Spleen (tissue), 11 donors: ENCODE data around the gene FHIT. TPM values are rescaled to one million over a fixed set of nuclear protein-coding genes. Genes with fewer than 3 reads are reported as not detected.

ENCODE experiments used
- DNase-seq: peaks from one replicate; pipeline ENCODE4 v3.0.0-alpha.2; 2020
- H3K27ac ChIP-seq, 8 donors: fragments of 200-600 bp; sonication (generic) in 7 of 8; 1 replicate in 4 of 8; 2 replicates in 4 of 8; pipeline versions ENCODE4 v1.5.0 to v1.8.0; 2016 to 2021; ENCODE audit warnings: inconsistent platforms in 4 of 8, mild to moderate bottlenecking in 4 of 8, moderate library complexity in 1 of 8
- H3K27me3 ChIP-seq, 7 donors: fragments of 200-600 bp; sonication (generic) in 6 of 7; replicated peaks in 1 of 7; 1 replicate in 4 of 7; 2 replicates in 3 of 7; pipeline versions ENCODE4 v1.5.0 to v1.8.0; 2016 to 2021; ENCODE audit warnings: inconsistent platforms in 3 of 7, mild to moderate bottlenecking in 1 of 7
- H3K36me3 ChIP-seq, 6 donors: fragments of 200-600 bp; sonication (generic) in 5 of 6; 1 replicate in 4 of 6; 2 replicates in 2 of 6; pipeline versions ENCODE4 v1.5.0 to v1.8.0; 2016 to 2021; ENCODE audit warnings: inconsistent platforms in 2 of 6
- H3K4me1 ChIP-seq, 6 donors: fragments of 200-600 bp; sonication (generic) in 5 of 6; 1 replicate in 3 of 6; 2 replicates in 3 of 6; pipeline versions ENCODE4 v1.5.0 to v1.8.0; 2016 to 2021; ENCODE audit warnings: inconsistent platforms in 3 of 6
- H3K4me3 ChIP-seq, 8 donors: fragments of 200-600 bp; sonication (generic) in 7 of 8; 1 replicate in 4 of 8; 2 replicates in 4 of 8; pipeline versions ENCODE4 v1.5.0 to v1.8.0; 2016 to 2021; ENCODE audit warnings: inconsistent platforms in 4 of 8, mild to moderate bottlenecking in 4 of 8, moderate library complexity in 2 of 8
- H3K9me3 ChIP-seq, 8 donors: fragments of 200-600 bp; sonication (generic) in 7 of 8; 1 replicate in 4 of 8; 2 replicates in 4 of 8; pipeline versions ENCODE4 v1.5.0 to v1.8.0; 2016 to 2021; ENCODE audit warnings: inconsistent platforms in 4 of 8
- CTCF ChIP-seq, 11 experiments: fragments of 200-600 bp in 7 of 11; fragments of 450-650 bp in 4 of 11; sonication (generic) in 4 of 11; IDR thresholded peaks in 8 of 11; conservative IDR thresholded peaks in 3 of 11; 1 replicate in 7 of 11; 2 replicates in 4 of 11; pipeline versions ENCODE4 v1.4.0 to v1.8.0; 2016 to 2021; ENCODE audit warnings: antibody characterized with exemption in 11 of 11, inconsistent platforms in 4 of 11, mild to moderate bottlenecking in 1 of 11
- POLR2A ChIP-seq, 3 donors: fragments of 450-650 bp; IDR thresholded peaks; one replicate each; pipeline ENCODE4 v1.5.1; 2017; ENCODE audit warnings: antibody characterized with exemption in 3 of 3, mild to moderate bottlenecking in 1 of 3
- POLR2AphosphoS5 ChIP-seq, 3 donors: sonication (generic); formaldehyde crosslinking; IDR thresholded peaks; one replicate each; pipeline ENCODE4 v1.5.1; 2017; ENCODE audit warnings: antibody characterized with exemption in 3 of 3
- WGBS, 5 donors: extraction: QIAGEN DNeasy Blood & Tissue Kit in 3 of 5; methylation state at CpG; one replicate each; pipeline versions ENCODE4 v1.1.5 to v1.1.7; 2013 to 2018; 5-methylcytosine and 5-hydroxymethylcytosine counted together
- intact Hi-C: fragments of 100-400 bp; cut with DNase I; formaldehyde crosslinking; loops from one replicate; pipeline ENCODE4 v1.15.0; 2023; ENCODE audit warnings: low total_unique reads
- polyA plus RNA-seq, 3 donors: library from polyadenylated mRNA; stranded (reverse); fragments of 200-250 nt; gene quantifications; one replicate each; pipeline ENCODE4 v1.2.1, GENCODE V29; 2013
- total RNA-seq, 7 donors: library from RNA; depleted of rRNA in 3 of 7; stranded (reverse); fragments of >200 nt in 3 of 7; fragmentation: NEBNext Ultra II Directional in 4 of 7; extraction: Animal tissue kit (Norgen Biotek cat#: 25700) in 4 of 7; gene quantifications; one replicate each; pipeline versions ENCODE4 v1.1.0 to v1.2.1, GENCODE V29; 2016 to 2021
- donor health status: healthy with polysubstance abuse.
- donor health status: DM: no; HTN: no; CAD: no; lungs with moderate emphysema.
- donor health status: DM: no; HTN: no; CAD: no.
- donor health status: Bipolar disorder and iron deficiency.
- donor health status: healthy.
- donor health status: DM: no; HTN: no; CAD: no.
- donor health status: DM: yes; HTN: yes; CAD: no.

FHIT gene
- total and polyA plus RNA-seq, 10 donors: 4.1 to 23.1 (median 12.2) TPM

DNA sequence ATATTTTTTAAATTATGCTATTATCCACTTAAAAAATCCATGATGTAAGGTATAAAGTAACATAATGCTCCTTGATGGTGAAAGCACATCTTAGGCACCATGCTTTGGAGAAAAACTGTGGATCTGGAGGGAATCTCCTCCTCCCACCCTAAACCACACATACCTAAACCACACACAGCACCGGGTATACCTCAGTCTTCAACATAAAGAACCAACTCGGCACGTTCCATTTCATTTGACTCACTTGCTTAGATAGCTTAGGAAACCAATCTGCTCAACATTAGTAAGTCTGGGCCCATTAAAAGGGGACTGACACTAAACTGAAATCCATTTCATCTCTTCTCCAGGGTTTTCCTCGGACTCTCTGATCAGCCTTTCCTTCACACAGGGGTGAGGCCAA is 1255.7 kb downstream of the FHIT start:
- no peaks in the 10 kb centered on the region for H3K27me3 ChIP-seq
- H3K4me1 ChIP-seq: no peaks in the 10 kb centered on the region
- no peaks in the 10 kb centered on the region for H3K9me3 ChIP-seq
- no peaks in the 10 kb centered on the region for H3K36me3 ChIP-seq
- no peak overlapping the region for H3K27ac ChIP-seq
- intact Hi-C loops: no loop called here
- no peak for DNase-seq
- TF ChIP-seq POLR2A (IDR thresholded peaks at IDR 0.05): no peak
- TF ChIP-seq CTCF (IDR thresholded peaks at IDR 0.05 in 8 of 11, conservative IDR thresholded peaks at IDR 0.05 in 3 of 11): no peak
- no peak for TF ChIP-seq POLR2AphosphoS5 (IDR thresholded peaks at IDR 0.05)
- WGBS, 5 donors: 78 to 93% (median 87%) methylated on average over 4 of the region's 4 CpGs
- no peak overlapping the region for H3K4me3 ChIP-seq

GRCh38 chr3:59994732-59995304 is 1256.4 kb downstream of the FHIT start:
- 83 to 92% (median 90%) methylated on average over 6 of the region's 6 CpGs for WGBS, 5 donors
- Histone ChIP-seq H3K36me3 (no peaks in the 10 kb centered on the region), H3K4me1 (no peaks in the 10 kb centered on the region), H3K27me3 (no peaks in the 10 kb centered on the region), H3K27ac (no peak overlapping the region), H3K4me3 (no peak overlapping the region), H3K9me3 (no peaks in the 10 kb centered on the region)
- intact Hi-C loops: no loop called here
- no peak for DNase-seq
- TF ChIP-seq CTCF (IDR thresholded peaks at IDR 0.05 in 8 of 11, conservative IDR thresholded peaks at IDR 0.05 in 3 of 11) (no peak), POLR2A (IDR thresholded peaks at IDR 0.05) (no peak), POLR2AphosphoS5 (IDR thresholded peaks at IDR 0.05) (no peak)

DNA sequence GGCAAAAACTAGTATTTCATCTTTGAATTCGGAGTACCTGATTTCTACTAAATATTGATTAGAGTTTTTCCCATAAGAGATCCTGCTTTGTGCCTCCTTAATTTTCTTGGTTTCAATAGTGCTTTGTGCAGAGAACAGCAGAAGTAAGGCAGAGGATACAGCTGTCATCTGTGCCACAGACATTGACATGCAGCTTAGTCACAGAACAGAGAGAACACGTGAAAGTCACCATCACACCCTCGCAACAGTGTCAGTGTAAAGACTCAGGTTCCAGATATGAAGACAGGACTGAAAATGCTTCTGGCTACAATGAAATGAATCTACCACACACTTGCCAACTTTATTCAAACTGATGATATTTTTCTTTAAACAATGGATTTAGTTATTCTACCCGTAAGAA is 1258.7 kb downstream of the FHIT start:
- intact Hi-C loops: no loop called here

GRCh38 chr3:59990915-59991314 is 1260.3 kb downstream of the FHIT start:
- TF ChIP-seq POLR2AphosphoS5 (IDR thresholded peaks at IDR 0.05) (no peak), CTCF (IDR thresholded peaks at IDR 0.05 in 8 of 11, conservative IDR thresholded peaks at IDR 0.05 in 3 of 11) (no peak), POLR2A (IDR thresholded peaks at IDR 0.05) (no peak)
- no peak for DNase-seq
- WGBS, 5 donors: 83 to 91% (median 88%) methylated on average over 2 of the region's 2 CpGs
- peaks cover 0 to 3% (median 0%) of the 10 kb centered on the region in 6 donors for H3K4me1 ChIP-seq
- H3K4me3 ChIP-seq: no peak overlapping the region
- intact Hi-C loops: no loop called here
- no peaks in the 10 kb centered on the region for H3K27me3 ChIP-seq
- no peaks in the 10 kb centered on the region for H3K9me3 ChIP-seq
- H3K27ac ChIP-seq: no peak overlapping the region
- H3K36me3 ChIP-seq: no peaks in the 10 kb centered on the region

More for the DNA sequence above, 1258.7 kb downstream of the FHIT start:
- whole genome bisulfite sequencing, 5 donors: 73 to 85% (median 82%) methylated on average over 4 of the region's 4 CpGs
- no peak overlapping the region for H3K4me3 ChIP-seq
- TF ChIP-seq POLR2AphosphoS5 (IDR thresholded peaks at IDR 0.05) (no peak), CTCF (IDR thresholded peaks at IDR 0.05 in 8 of 11, conservative IDR thresholded peaks at IDR 0.05 in 3 of 11) (no peak), POLR2A (IDR thresholded peaks at IDR 0.05) (no peak)
- no peaks in the 10 kb centered on the region for H3K4me1 ChIP-seq
- H3K27me3 ChIP-seq: no peaks in the 10 kb centered on the region
- DNase-seq: no peak
- H3K27ac ChIP-seq: no peak overlapping the region
- no peaks in the 10 kb centered on the region for H3K9me3 ChIP-seq
- no peaks in the 10 kb centered on the region for H3K36me3 ChIP-seq
